Endothelial cell (in vitro differentiated cells): ENCODE results near the gene DNAJC27. TPM values are rescaled to one million over a fixed set of nuclear protein-coding genes. Genes with fewer than 3 reads are reported as not detected.

ENCODE experiments used
- DNase-seq: peaks from one replicate; pipeline ENCODE4 v3.0.0; 2021; ENCODE audit warnings: low spot score
- H3K27ac Mint-ChIP-seq: one replicate; pipeline ENCODE4 v1.8.0; 2021; ENCODE audit warnings: mixed read lengths, inconsistent platforms; ENCODE audit not compliant: unreplicated experiment
- H3K27me3 Mint-ChIP-seq: one replicate; pipeline ENCODE4 v1.8.0; 2021; ENCODE audit warnings: mild to moderate bottlenecking, moderate library complexity, mixed read lengths, inconsistent platforms; ENCODE audit not compliant: unreplicated experiment
- H3K36me3 Mint-ChIP-seq: one replicate; pipeline ENCODE4 v1.8.0; 2021; ENCODE audit warnings: mild to moderate bottlenecking, low read depth, mixed read lengths, inconsistent platforms; ENCODE audit not compliant: unreplicated experiment
- H3K4me1 Mint-ChIP-seq: one replicate; pipeline ENCODE4 v1.8.0; 2021; ENCODE audit warnings: mild to moderate bottlenecking, mixed read lengths, inconsistent platforms; ENCODE audit not compliant: unreplicated experiment
- H3K4me3 Mint-ChIP-seq: one replicate; pipeline ENCODE4 v1.8.0; 2021; ENCODE audit warnings: mild to moderate bottlenecking, mixed read lengths, inconsistent platforms; ENCODE audit not compliant: unreplicated experiment
- H3K9me3 Mint-ChIP-seq: one replicate; pipeline ENCODE4 v1.8.0; 2021; ENCODE audit warnings: mixed read lengths, inconsistent platforms; ENCODE audit not compliant: unreplicated experiment
- total RNA-seq: library from RNA; stranded (reverse); fragmentation: NEBNext Ultra II Directional; extraction: Animal tissue kit (Norgen Biotek cat#: 25700); gene quantifications from one replicate; pipeline ENCODE4 v1.2.1, GENCODE V29; 2021; ENCODE audit not compliant: unreplicated experiment
- TF ChIP-seq, protein P1 (sequence below): fragments of 200-600 bp; sonication (generic); IDR thresholded peaks from one replicate; pipeline ENCODE4 v1.5.0; 2021; ENCODE audit warnings: antibody characterized with exemption; ENCODE audit not compliant: unreplicated experiment

Gene DNAJC27
- total RNA-seq, 1 donor from 2014 or later, result 3.5 TPM

DNA sequence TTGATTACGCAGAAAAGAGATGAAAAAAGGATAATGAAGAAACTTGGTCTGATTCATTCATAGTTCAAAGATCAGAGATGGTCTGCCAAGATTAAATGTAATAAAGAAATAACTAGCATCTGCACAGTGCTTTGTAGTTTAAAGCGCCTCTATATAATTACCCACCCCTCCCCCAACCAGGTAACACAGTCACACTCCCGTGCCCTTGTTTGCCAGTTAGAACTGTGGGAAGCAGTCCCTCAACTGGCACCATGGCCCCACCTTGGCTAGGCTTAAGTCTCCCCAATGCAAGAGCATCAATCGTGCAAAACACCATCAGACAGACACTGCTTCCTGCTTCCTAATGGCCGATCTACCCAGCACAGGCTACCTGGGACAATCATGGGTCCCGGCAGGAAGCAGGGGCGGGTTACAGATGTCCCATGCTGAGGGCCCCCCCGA is 63.3 kb downstream of the DNAJC27 start:
- Mint-ChIP-seq H3K9me3 (no peaks in the 10 kb centered on the region), H3K27ac (no peak overlapping the region), H3K27me3 (peaks cover 8% of the 10 kb centered on the region), H3K4me1 (peaks cover 25% of the 10 kb centered on the region), H3K36me3 (peaks cover 35% of the 10 kb centered on the region), H3K4me3 (peak overlapping the region; percentile 34)
- TF ChIP-seq, protein P1, sequence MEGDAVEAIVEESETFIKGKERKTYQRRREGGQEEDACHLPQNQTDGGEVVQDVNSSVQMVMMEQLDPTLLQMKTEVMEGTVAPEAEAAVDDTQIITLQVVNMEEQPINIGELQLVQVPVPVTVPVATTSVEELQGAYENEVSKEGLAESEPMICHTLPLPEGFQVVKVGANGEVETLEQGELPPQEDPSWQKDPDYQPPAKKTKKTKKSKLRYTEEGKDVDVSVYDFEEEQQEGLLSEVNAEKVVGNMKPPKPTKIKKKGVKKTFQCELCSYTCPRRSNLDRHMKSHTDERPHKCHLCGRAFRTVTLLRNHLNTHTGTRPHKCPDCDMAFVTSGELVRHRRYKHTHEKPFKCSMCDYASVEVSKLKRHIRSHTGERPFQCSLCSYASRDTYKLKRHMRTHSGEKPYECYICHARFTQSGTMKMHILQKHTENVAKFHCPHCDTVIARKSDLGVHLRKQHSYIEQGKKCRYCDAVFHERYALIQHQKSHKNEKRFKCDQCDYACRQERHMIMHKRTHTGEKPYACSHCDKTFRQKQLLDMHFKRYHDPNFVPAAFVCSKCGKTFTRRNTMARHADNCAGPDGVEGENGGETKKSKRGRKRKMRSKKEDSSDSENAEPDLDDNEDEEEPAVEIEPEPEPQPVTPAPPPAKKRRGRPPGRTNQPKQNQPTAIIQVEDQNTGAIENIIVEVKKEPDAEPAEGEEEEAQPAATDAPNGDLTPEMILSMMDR, result no peak
- DNase-seq, result no peak

- peaks cover 37% of the 10 kb centered on the region for H3K36me3 Mint-ChIP-seq
- H3K9me3 Mint-ChIP-seq, result no peaks in the 10 kb centered on the region
- H3K4me1 Mint-ChIP-seq, result peaks cover 18% of the 10 kb centered on the region
- peak overlapping the region; percentile 86 for H3K27ac Mint-ChIP-seq
- peaks cover 7% of the 10 kb centered on the region for H3K27me3 Mint-ChIP-seq
- no peak overlapping the region for H3K4me3 Mint-ChIP-seq
- TF ChIP-seq, protein P1, result no peak
- no peak for DNase-seq
These were observed 64.6 kb downstream of the DNAJC27 start for GRCh38 chr2:24907116-24907515.

DNA sequence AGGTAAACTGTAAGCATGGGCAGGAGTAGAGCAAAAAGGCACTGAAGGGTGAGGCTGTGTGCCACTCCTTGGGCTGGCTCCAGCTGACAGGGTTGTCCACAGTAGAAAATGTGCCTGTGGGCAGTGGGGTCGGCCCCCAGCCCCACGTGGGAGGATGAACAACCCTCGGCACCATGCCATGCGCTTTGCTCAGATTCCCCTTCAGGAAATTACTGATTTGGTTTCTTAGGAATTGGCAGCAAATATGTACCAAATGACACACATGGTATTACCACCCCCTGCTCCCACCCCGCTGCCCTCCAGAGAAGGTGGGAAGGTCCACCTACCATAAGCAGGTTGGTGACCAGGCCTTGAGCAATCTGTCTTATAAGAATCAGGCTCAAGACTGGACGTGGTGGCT is 65.3 kb downstream of the DNAJC27 start:
- Mint-ChIP-seq H3K4me3 (no peak overlapping the region), H3K9me3 (no peaks in the 10 kb centered on the region), H3K27ac (peak overlapping the region; percentile 86), H3K36me3 (peaks cover 36% of the 10 kb centered on the region), H3K4me1 (peaks cover 18% of the 10 kb centered on the region), H3K27me3 (peaks cover 3% of the 10 kb centered on the region)
- TF ChIP-seq, protein P1, result no peak
- no peak for DNase-seq

GRCh38 chr2:24903161-24904103 is 68.3 kb downstream of the DNAJC27 start:
- peaks cover 23% of the 10 kb centered on the region for H3K4me1 Mint-ChIP-seq
- TF ChIP-seq, protein P1, result no peak
- peaks cover 27% of the 10 kb centered on the region for H3K36me3 Mint-ChIP-seq
- no peak overlapping the region for H3K27ac Mint-ChIP-seq
- H3K27me3 Mint-ChIP-seq, result peaks cover 2% of the 10 kb centered on the region
- DNase-seq, result no peak
- H3K9me3 Mint-ChIP-seq, result no peaks in the 10 kb centered on the region
- H3K4me3 Mint-ChIP-seq, result peak overlapping the region; percentile 31

DNA sequence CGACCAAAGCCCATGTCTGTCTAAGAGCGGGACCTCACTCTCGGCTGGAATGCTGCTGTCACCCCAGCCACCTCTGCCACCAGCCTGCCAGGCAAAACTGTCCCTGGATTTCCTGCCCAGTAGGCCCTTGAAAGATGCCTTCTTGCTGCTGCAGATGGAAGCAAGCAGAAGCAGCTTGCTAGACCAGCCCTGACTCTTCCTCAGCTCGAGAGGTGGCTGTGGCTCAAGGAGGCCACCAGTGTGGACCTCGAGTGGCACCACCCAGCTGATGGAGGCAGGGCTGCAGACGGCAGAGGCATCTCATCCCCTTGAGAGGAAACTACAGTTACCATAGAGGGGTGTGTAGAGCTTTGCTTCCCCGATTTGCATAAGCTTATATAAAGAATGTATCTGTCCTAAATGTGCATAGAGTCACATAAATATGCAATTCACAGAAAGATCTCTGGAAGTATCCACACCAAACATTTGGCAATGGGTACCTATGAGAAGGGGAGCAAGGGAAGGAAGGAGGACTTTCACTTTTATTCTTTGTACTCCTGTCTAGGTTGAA is 72.3 kb downstream of the DNAJC27 start:
- Mint-ChIP-seq H3K27me3 (peaks cover 4% of the 10 kb centered on the region), H3K9me3 (peaks cover 10% of the 10 kb centered on the region), H3K36me3 (peaks cover 57% of the 10 kb centered on the region), H3K4me1 (peaks cover 26% of the 10 kb centered on the region), H3K27ac (peak overlapping the region; percentile 3), H3K4me3 (no peak overlapping the region)
- TF ChIP-seq, protein P1, result no peak
- DNase-seq, result no peak
